GM12892 (cell line): ENCODE results near the gene GID8.

Source experiments
- POLR2A ChIP-seq: IDR thresholded peaks from 2 replicates; pipeline ENCODE4 v1.6.1; 2011; ENCODE audit warnings: low read depth, low read length, control low read depth
- POLR2AphosphoS5 ChIP-seq: IDR thresholded peaks from 2 replicates; pipeline ENCODE4 v1.6.1; 2011; ENCODE audit warnings: low read depth, low read length, control low read depth

DNA sequence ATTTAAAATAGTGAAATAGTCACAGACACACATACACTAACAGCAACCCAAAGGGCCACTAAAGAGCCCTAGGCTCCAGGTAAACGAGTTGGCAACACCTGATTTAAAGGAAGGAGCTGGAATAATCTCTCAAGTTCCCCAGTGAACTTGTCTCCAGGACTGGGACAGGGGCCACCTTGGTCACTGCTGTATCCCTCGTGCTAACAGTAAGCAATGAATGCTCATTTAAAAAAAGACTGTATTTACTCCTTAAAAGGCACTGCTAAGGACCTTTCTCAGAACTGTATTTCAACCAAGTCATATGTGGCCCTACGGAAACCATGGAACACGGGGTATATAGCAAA is 12.9 kb upstream of the GID8 start:
- TF ChIP-seq POLR2A (no peak; the same call in 1 of the 2 replicates), POLR2AphosphoS5 (no peak)
